ENCODE data around the gene ENAH. TPM values are rescaled to one million over a fixed set of nuclear protein-coding genes. Genes with fewer than 3 reads are reported as not detected.

Gene ENAH
- total RNA-seq, 1 experiment from 2014 or later, result 285 TPM

DNA sequence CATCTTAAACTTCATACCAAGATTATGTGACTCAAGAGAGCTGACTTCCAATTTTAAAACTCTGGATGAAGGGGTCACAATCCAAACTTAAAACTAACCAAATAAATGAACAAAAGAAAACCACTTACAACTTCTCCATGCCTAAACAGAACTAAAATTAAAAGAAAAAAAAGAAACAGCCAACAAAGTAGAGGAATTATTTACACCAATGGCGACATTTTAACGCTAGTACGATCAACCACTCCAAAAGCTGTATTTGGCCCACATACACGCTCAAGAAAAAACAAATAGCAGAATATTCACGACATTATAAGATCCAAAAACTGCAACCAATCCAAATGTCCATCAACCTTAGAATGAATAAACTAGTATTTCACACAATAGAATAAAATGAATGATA lies 42.4 kb downstream of the ENAH start:
- Mint-ChIP-seq H3K27ac (peak overlapping the region in 2 of 3 experiments; percentile 12 to 48; a peak in 5 of 7 replicates), H3K36me3 (ENCODE audit: insufficient read depth in 1 of 3, low read depth in 3 of 3) (peaks cover 11 to 18% (median 13%) of the 10 kb centered on the region in 3 experiments), H3K4me1 (peaks cover 45 to 60% of the 10 kb centered on the region in 2 experiments), H3K27me3 (ENCODE audit: low read depth) (no peaks in the 10 kb centered on the region), H3K9me3 (peaks cover 0 to 6% of the 10 kb centered on the region in 2 experiments; a peak in 2 of 5 replicates), H3K4me3 (no peak overlapping the region)
- Histone ChIP-seq H3K4me1 (ENCODE audit: insufficient read depth, low read length) (peaks cover 2% of the 10 kb centered on the region; the same call in 1 of the 2 replicates), H3K9me3 (ENCODE audit: control insufficient read depth, low read depth, low read length) (no peaks in the 10 kb centered on the region), H2BK20ac (ENCODE audit: low read depth, low read length, poor library complexity, severe bottlenecking) (no peak overlapping the region), H2AK5ac (ENCODE audit: insufficient read length, low read length) (no peak overlapping the region), H2BK120ac (ENCODE audit: low read depth, low read length, poor library complexity, severe bottlenecking) (no peak overlapping the region), H4K20me1 (ENCODE audit: control insufficient read depth, insufficient read depth, insufficient read length) (no peaks in the 10 kb centered on the region), H3K18ac (ENCODE audit: insufficient read length, low read depth, low read length) (no peak overlapping the region), H3K79me2 (ENCODE audit: insufficient read depth, low read length) (peaks cover 49% of the 10 kb centered on the region), H4K91ac (ENCODE audit: insufficient read length, low read depth, low read length) (no peak overlapping the region), H3K23ac (ENCODE audit: insufficient read length, low read depth, low read length) (no peak overlapping the region), H3K23me2 (ENCODE audit: insufficient read length, low read depth, low read length, poor library complexity, severe bottlenecking) (no peaks in the 10 kb centered on the region), H3T11ph (ENCODE audit: low read length) (no peak overlapping the region), H4K5ac (ENCODE audit: insufficient read length, low read depth, low read length) (no peak overlapping the region), H4K8ac (replicated peaks; ENCODE audit: insufficient read length, low read depth, low read length) (no peak overlapping the region), H3K79me1 (ENCODE audit: insufficient read depth, low read depth, low read length, poor library complexity, severe bottlenecking) (peaks cover 8% of the 10 kb centered on the region), H3K27me3 (ENCODE audit: insufficient read depth, low read length) (no peaks in the 10 kb centered on the region), H2BK12ac (ENCODE audit: insufficient read length, low read depth, low read length) (no peak overlapping the region), H2BK5ac (ENCODE audit: insufficient read length, low read length) (no peak overlapping the region), H3K9ac (ENCODE audit: extremely low read depth, insufficient read length, low read length) (no peak overlapping the region), H3K27ac (ENCODE audit: insufficient read length, low read depth, low read length) (no peak overlapping the region), H3K14ac (ENCODE audit: insufficient read depth, low read length) (no peak overlapping the region), H3K4me2 (ENCODE audit: insufficient read depth, insufficient read length, low read length) (no peak overlapping the region), H3K4ac (ENCODE audit: low read depth, low read length) (no peak overlapping the region), H2BK15ac (ENCODE audit: low read depth, low read length) (no peak overlapping the region), H2AFZ (ENCODE audit: low read length) (no peak overlapping the region), H3K56ac (ENCODE audit: insufficient read length, low read depth, low read length) (no peak overlapping the region)
- no peak for DNase-seq
- WGBS (ENCODE audit: extremely low coverage, insufficient read length, low lambda C conversion rate), result no CpG with 5 or more reads among the region's 5 CpGs
- no peak for TF ChIP-seq CTCF (conservative IDR thresholded peaks at IDR 0.05)
